Natural killer cell (primary cell): ENCODE results near the gene ZNF799. TPM values are rescaled to one million over a fixed set of nuclear protein-coding genes. Genes with fewer than 3 reads are reported as not detected.

Source experiments
- ATAC-seq, 3 donors: fragments of 150-1000 bp in 2 of 3; fragments of 200-7000 bp in 1 of 3; cut with Tn5 transposase; 1 replicate in 1 of 3; 2 replicates in 2 of 3; pipeline ENCODE4 v1.10.0; 2021; ENCODE audit warnings: mild to moderate bottlenecking in 2 of 3, moderate library complexity in 2 of 3
- DNase-seq, 2 donors: peaks; one replicate each; pipeline versions ENCODE4 v3.0.0 to v3.0.0-alpha.2; 2013 to 2021; ENCODE audit warnings: mixed read lengths in 1 of 2
- H3K27ac ChIP-seq: one replicate; pipeline ENCODE4 v1.5.1; 2013; ENCODE audit warnings: mild to moderate bottlenecking, low read length
- H3K27me3 ChIP-seq: one replicate; pipeline ENCODE4 v1.6.1; 2013; ENCODE audit warnings: low read length; ENCODE audit not compliant: control insufficient read depth, insufficient read depth
- H3K36me3 ChIP-seq: one replicate; pipeline ENCODE4 v1.6.1; 2013; ENCODE audit warnings: low read length; ENCODE audit not compliant: control insufficient read depth, insufficient read depth
- H3K4me1 ChIP-seq: one replicate; pipeline ENCODE4 v1.6.1; 2013; ENCODE audit warnings: low read length; ENCODE audit not compliant: control insufficient read depth, insufficient read depth
- H3K4me3 ChIP-seq: one replicate; pipeline ENCODE4 v1.5.1; 2013; ENCODE audit warnings: low read length
- H3K9me3 ChIP-seq: one replicate; pipeline ENCODE4 v1.6.1; 2013; ENCODE audit warnings: low read length; ENCODE audit not compliant: control insufficient read depth, insufficient read depth
- H3K27ac Mint-ChIP-seq, 2 donors: one replicate each; pipeline ENCODE4 v1.8.0; 2022; ENCODE audit warnings: mild to moderate bottlenecking in 2 of 2, mixed read lengths in 2 of 2, moderate library complexity in 1 of 2
- H3K27me3 Mint-ChIP-seq, 2 donors: one replicate each; pipeline ENCODE4 v1.8.0; 2022; ENCODE audit warnings: low read depth in 2 of 2, mixed read lengths in 2 of 2
- H3K36me3 Mint-ChIP-seq: one replicate; pipeline ENCODE4 v1.8.0; 2022; ENCODE audit warnings: mixed read lengths
- H3K4me1 Mint-ChIP-seq, 2 donors: one replicate each; pipeline ENCODE4 v1.8.0; 2022; ENCODE audit warnings: mixed read lengths in 2 of 2
- H3K4me3 Mint-ChIP-seq: one replicate; pipeline ENCODE4 v1.8.0; 2022; ENCODE audit warnings: mild to moderate bottlenecking, moderate library complexity, mixed read lengths
- H3K9me3 Mint-ChIP-seq, 2 donors: one replicate each; pipeline ENCODE4 v1.8.0; 2022; ENCODE audit warnings: mixed read lengths in 2 of 2
- WGBS: methylation state at CpG from one replicate; pipeline ENCODE4 v1.1.7; 2013; ENCODE audit warnings: missing lambda C conversion rate; ENCODE audit not compliant: insufficient coverage; 5-methylcytosine and 5-hydroxymethylcytosine counted together
- intact Hi-C: fragments of 100-400 bp; cut with micrococcal nuclease; formaldehyde crosslinking; loops from one replicate; pipeline ENCODE4 v1.14.2; 2022
- total RNA-seq, 4 donors: library from RNA; stranded (reverse); fragments of 120-200 nt in 1 of 4; gene quantifications; one replicate each; pipeline versions ENCODE4 v1.2.3 to v1.2.4, GENCODE V29; 2013 to 2022
- TF ChIP-seq, protein P1 (sequence below): fragments of 200-600 bp; IDR thresholded peaks from one replicate; pipeline ENCODE4 v1.8.0; 2022; ENCODE audit warnings: antibody characterized with exemption

Gene ZNF799
- total RNA-seq, 3 donors from 2014 or later (not counting 1 experiment from before 2014, with no cell fraction given) = 2.8 to 7.5 (median 4.6) TPM

GRCh38 chr19:12345197-12345596 is 55.9 kb downstream of the ZNF799 start:
- DNase-seq = no peak
- no peak overlapping the region for H3K4me3 Mint-ChIP-seq
- no peaks in the 10 kb centered on the region for H3K4me1 Mint-ChIP-seq
- no peaks in the 10 kb centered on the region for H3K4me1 ChIP-seq
- no peaks in the 10 kb centered on the region for H3K27me3 ChIP-seq
- TF ChIP-seq, protein P1, sequence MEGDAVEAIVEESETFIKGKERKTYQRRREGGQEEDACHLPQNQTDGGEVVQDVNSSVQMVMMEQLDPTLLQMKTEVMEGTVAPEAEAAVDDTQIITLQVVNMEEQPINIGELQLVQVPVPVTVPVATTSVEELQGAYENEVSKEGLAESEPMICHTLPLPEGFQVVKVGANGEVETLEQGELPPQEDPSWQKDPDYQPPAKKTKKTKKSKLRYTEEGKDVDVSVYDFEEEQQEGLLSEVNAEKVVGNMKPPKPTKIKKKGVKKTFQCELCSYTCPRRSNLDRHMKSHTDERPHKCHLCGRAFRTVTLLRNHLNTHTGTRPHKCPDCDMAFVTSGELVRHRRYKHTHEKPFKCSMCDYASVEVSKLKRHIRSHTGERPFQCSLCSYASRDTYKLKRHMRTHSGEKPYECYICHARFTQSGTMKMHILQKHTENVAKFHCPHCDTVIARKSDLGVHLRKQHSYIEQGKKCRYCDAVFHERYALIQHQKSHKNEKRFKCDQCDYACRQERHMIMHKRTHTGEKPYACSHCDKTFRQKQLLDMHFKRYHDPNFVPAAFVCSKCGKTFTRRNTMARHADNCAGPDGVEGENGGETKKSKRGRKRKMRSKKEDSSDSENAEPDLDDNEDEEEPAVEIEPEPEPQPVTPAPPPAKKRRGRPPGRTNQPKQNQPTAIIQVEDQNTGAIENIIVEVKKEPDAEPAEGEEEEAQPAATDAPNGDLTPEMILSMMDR = no peak
- no peaks in the 10 kb centered on the region for H3K27me3 Mint-ChIP-seq
- no peaks in the 10 kb centered on the region for H3K9me3 Mint-ChIP-seq
- peaks cover 1% of the 10 kb centered on the region for H3K9me3 ChIP-seq
- no peak overlapping the region for H3K4me3 ChIP-seq
- H3K36me3 Mint-ChIP-seq = peaks cover 7% of the 10 kb centered on the region
- H3K27ac ChIP-seq = no peak overlapping the region
- intact Hi-C loops = loop anchor here (5.0 kb wide), 1 partner anchor 423 kb away; no protein-coding TSS in a partner anchor
- ATAC-seq = no peak
- H3K27ac Mint-ChIP-seq = no peak overlapping the region
- H3K36me3 ChIP-seq = no peaks in the 10 kb centered on the region
- WGBS = no CpG with 5 or more reads among the region's 1 CpG

Other genes with a start within 250 kb of the ZNF799 start
- gene ZNF625, start 244.5 kb downstream of the ZNF799 start, total RNA-seq = 1 to 10 TPM; 3.1 to 7.9 (median 4.4) TPM
- gene ZNF136, start 238.2 kb downstream of the ZNF799 start, total RNA-seq = 10 to 100 TPM; 31.5 to 47.7 (median 39.8) TPM
- 10 to 100 TPM; 27.3 to 43.1 (median 40.0) TPM for gene ZNF44, start 106.4 kb downstream of the ZNF799 start, total RNA-seq
- gene ZNF563, start 67.6 kb downstream of the ZNF799 start, total RNA-seq = under 1 TPM; 0.78 to 1.00 (median 0.80) TPM
- 1 to 10 TPM; 1.4 to 3.4 (median 2.8) TPM for gene ZNF442, start 35.6 kb downstream of the ZNF799 start, total RNA-seq
- 1 to 10 TPM; 3.5 to 6.1 (median 3.9) TPM for gene ZNF443, start 39.8 kb upstream of the ZNF799 start, total RNA-seq
- gene ZNF709, start 83.5 kb upstream of the ZNF799 start, total RNA-seq = 1 to 10 TPM; 4.1 to 4.7 (median 4.1) TPM
- 10 to 100 TPM; 22.0 to 27.1 (median 23.3) TPM for gene ZNF564, start 150.2 kb upstream of the ZNF799 start, total RNA-seq
- gene ZNF490, start 209.5 kb upstream of the ZNF799 start, total RNA-seq = 10 to 100 TPM; 12.0 to 21.4 (median 20.9) TPM
- gene ZNF791, start 209.6 kb upstream of the ZNF799 start, total RNA-seq = 10 to 100 TPM; 52.6 to 62.0 (median 56.5) TPM